Testis (tissue), 3 donors: ENCODE measurements around the gene SAMHD1. TPM values are rescaled to one million over a fixed set of nuclear protein-coding genes. Genes with fewer than 3 reads are reported as not detected.

Experiments used
- DNase-seq: peaks from one replicate; pipeline ENCODE4 v3.0.0-alpha.2; 2019
- H3K27ac ChIP-seq, 2 donors: fragments of 200-600 bp; sonication (generic); one replicate each; pipeline ENCODE4 v1.5.1; 2019
- H3K27me3 ChIP-seq: fragments of 200-600 bp; sonication (generic); one replicate; pipeline ENCODE4 v1.5.1; 2019
- H3K36me3 ChIP-seq: fragments of 200-600 bp; sonication (generic); one replicate; pipeline ENCODE4 v1.5.1; 2017; ENCODE audit warnings: low read depth; ENCODE audit errors: missing control alignments
- H3K4me1 ChIP-seq: fragments of 200-600 bp; sonication (generic); one replicate; pipeline ENCODE4 v1.5.1; 2019
- H3K4me3 ChIP-seq, 2 donors: fragments of 200-600 bp; sonication (generic); one replicate each; pipeline ENCODE4 v1.5.1; 2017 to 2019
- H3K9me3 ChIP-seq: fragments of 200-600 bp; sonication (generic); one replicate; pipeline ENCODE4 v1.5.1; 2017
- POLR2A ChIP-seq: fragments of 450-650 bp; IDR thresholded peaks from one replicate; pipeline ENCODE4 v1.6.1; 2017; ENCODE audit warnings: antibody characterized with exemption, mild to moderate bottlenecking, moderate library complexity
- WGBS, 2 donors: methylation state at CpG; one replicate each; pipeline ENCODE4 v1.1.5; 2018; 5-methylcytosine and 5-hydroxymethylcytosine counted together
- intact Hi-C: fragments of 100-400 bp; cut with DNase I; formaldehyde crosslinking; loops from one replicate; pipeline ENCODE4 v1.15.1; 2023; ENCODE audit warnings: low total_unique reads
- polyA plus RNA-seq: library from polyadenylated mRNA; stranded (reverse); fragments of 350-450 nt; fragmentation: Illumina TruSeq; extraction: RNeasy Lipid Tissue Mini Kit (QIAGEN cat#74804); gene quantifications from one replicate; pipeline ENCODE4 v1.2.3, GENCODE V29; 2014; ENCODE audit warnings: low read depth, low replicate concordance; ENCODE audit not compliant: insufficient read depth
- total RNA-seq, 2 donors: library from RNA; depleted of rRNA; stranded (reverse); fragments of >200 nt; gene quantifications; one replicate each; pipeline ENCODE4 v1.2.3, GENCODE V29; 2016
- TF ChIP-seq, protein P1 (sequence below), 3 experiments: fragments of 450-650 bp in 2 of 3; fragments of 200-600 bp in 1 of 3; sonication (generic) in 1 of 3; IDR thresholded peaks; one replicate each; pipeline ENCODE4 v1.5.1; 2016 to 2019; ENCODE audit warnings: antibody characterized with exemption in 3 of 3, mild to moderate bottlenecking in 2 of 3, moderate library complexity in 1 of 3

The SAMHD1 gene
- total and polyA plus RNA-seq, 3 donors from 2014 or later = 38.7 to 79.0 (median 61.9) TPM

DNA sequence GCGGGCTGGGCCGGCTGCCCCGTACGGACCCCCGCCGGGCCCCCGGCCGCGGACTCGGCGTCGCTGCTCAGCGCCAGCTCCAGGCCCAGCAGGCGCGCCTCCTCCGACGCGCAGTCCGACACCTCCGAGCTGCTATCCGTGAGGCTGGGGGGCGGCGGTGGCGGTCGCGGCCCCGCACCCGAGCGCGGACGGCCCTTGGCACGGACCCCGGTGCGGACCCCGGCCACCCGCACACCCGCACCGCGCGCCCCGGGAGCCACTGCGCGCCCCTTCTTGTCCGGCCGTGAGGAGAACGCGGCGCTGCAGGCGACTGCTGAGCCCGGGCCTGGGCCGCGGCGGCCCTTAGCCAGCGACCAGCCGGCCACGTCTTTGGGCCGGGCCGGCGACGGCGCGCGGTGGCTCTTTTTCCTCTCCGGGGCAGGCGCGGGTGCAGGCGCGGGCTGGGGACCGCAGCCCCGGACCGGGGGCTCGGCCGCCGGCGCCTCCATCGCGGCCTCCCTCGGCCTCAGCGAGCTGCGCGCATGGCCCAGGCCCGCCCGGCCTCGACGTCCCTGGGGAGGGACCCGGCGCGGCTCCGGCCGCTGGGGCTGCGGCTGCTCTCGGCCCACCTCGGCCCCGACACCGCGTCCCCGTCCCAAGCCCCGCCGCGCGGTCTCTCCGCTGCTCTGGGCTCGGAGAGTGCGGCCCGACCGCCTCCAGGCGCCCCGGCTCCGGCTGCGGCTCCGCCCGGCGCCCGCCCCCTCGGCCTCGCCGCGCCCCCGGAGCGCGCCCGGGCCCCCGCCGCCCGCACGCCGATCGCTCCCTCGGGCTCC is 88.4 kb downstream of the SAMHD1 start:
- Histone ChIP-seq H3K27ac (peak overlapping the region in 1 of 2 donors; percentile 90), H3K27me3 (no peaks in the 10 kb centered on the region), H3K36me3 (no peaks in the 10 kb centered on the region), H3K4me3 (peak overlapping the region; percentile 71 to 78), H3K9me3 (no peaks in the 10 kb centered on the region), H3K4me1 (peaks cover 64% of the 10 kb centered on the region)
- DNase-seq = no peak
- TF ChIP-seq, protein P1, sequence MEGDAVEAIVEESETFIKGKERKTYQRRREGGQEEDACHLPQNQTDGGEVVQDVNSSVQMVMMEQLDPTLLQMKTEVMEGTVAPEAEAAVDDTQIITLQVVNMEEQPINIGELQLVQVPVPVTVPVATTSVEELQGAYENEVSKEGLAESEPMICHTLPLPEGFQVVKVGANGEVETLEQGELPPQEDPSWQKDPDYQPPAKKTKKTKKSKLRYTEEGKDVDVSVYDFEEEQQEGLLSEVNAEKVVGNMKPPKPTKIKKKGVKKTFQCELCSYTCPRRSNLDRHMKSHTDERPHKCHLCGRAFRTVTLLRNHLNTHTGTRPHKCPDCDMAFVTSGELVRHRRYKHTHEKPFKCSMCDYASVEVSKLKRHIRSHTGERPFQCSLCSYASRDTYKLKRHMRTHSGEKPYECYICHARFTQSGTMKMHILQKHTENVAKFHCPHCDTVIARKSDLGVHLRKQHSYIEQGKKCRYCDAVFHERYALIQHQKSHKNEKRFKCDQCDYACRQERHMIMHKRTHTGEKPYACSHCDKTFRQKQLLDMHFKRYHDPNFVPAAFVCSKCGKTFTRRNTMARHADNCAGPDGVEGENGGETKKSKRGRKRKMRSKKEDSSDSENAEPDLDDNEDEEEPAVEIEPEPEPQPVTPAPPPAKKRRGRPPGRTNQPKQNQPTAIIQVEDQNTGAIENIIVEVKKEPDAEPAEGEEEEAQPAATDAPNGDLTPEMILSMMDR (IDR thresholded peaks at IDR 0.05) = no peak
- TF ChIP-seq POLR2A = no peak
- intact Hi-C loops = no loop called here
- WGBS, 2 donors = 1% methylated on average over 25 of the region's 129 CpGs; no CpG with 5 or more reads in 1 of the 2 donors

DNA sequence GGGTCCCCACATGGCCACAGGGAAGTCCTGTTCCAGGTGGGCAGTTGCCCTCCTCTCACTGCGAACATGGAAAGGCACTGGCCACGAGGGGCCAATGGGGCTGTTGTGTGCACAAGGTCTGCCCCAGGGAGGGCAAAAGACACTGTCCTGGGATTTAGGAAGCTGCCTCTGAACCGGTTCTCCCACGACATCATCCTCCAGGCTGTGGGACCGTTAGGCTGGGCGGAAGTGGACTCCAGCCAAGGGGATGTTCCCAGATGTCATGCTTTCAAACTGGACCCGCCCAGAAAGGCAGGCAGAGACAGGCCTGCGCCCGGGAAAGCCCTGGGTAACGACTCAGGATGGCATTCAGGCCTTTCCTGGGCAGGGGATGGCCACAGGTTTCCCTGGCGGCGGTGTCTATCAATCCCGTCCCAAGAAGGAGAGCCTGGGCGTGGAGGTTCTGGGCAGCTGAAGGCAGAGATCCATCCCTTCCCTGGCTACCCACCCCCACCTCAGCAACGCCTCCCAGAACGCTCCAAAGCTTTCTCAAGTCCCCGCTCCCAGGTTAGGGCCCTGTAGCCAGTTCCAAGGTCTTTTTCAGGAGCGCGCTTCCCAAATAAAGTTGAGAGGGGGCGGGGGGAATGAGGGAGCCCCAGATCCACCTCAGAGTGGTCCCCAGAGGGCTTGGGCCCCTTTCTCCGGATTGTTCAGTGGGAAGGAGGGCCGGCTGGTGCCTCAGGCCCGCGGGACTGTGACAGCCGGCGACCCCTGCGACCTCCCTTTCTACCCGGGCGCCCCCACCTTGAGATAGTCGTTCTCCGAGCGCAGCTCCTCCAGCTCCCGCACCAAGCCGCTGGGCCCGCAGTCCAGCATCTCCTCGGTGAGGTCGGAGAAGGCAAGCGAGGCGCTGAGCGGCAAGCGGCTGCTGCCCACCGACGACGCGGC is 89.4 kb downstream of the SAMHD1 start:
- H3K4me3 ChIP-seq = peak overlapping the region; percentile 71 to 78
- TF ChIP-seq, protein P1 (IDR thresholded peaks at IDR 0.05) = no peak
- no peak for TF ChIP-seq POLR2A
- H3K27ac ChIP-seq = peak overlapping the region; percentile 90 to 92
- intact Hi-C loops = no loop called here
- 1 to 6% methylated on average over 26 to 34 of the region's 45 CpGs for WGBS, 2 donors
- H3K36me3 ChIP-seq = no peaks in the 10 kb centered on the region
- no peaks in the 10 kb centered on the region for H3K27me3 ChIP-seq
- no peaks in the 10 kb centered on the region for H3K9me3 ChIP-seq
- peak; percentile 96 for DNase-seq
- H3K4me1 ChIP-seq = peaks cover 73% of the 10 kb centered on the region

DNA sequence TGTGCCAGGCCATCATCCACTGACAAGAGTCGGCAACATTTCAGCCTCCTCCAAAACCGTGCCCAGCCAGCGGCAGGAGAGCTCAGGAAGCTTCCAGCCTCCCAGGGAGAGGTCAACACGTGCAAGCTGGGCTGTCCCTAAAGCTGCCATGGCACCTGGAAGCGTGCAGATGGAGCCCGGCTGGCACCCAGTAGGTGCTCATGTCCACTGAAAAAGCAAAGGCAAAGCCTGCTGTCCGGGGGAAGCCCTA is 90.0 kb downstream of the SAMHD1 start:
- H3K9me3 ChIP-seq = no peaks in the 10 kb centered on the region
- no peaks in the 10 kb centered on the region for H3K36me3 ChIP-seq
- intact Hi-C loops = no loop called here
- TF ChIP-seq, protein P1 (IDR thresholded peaks at IDR 0.05) = no peak
- no peak for TF ChIP-seq POLR2A
- DNase-seq = no peak
- H3K27ac ChIP-seq = peak overlapping the region; percentile 90 to 92
- no peaks in the 10 kb centered on the region for H3K27me3 ChIP-seq
- H3K4me3 ChIP-seq = peak overlapping the region; percentile 71 to 78
- H3K4me1 ChIP-seq = peaks cover 74% of the 10 kb centered on the region
- WGBS, 2 donors = 23% methylated on average over 7 of the region's 7 CpGs; no CpG with 5 or more reads in 1 of the 2 donors

DNA sequence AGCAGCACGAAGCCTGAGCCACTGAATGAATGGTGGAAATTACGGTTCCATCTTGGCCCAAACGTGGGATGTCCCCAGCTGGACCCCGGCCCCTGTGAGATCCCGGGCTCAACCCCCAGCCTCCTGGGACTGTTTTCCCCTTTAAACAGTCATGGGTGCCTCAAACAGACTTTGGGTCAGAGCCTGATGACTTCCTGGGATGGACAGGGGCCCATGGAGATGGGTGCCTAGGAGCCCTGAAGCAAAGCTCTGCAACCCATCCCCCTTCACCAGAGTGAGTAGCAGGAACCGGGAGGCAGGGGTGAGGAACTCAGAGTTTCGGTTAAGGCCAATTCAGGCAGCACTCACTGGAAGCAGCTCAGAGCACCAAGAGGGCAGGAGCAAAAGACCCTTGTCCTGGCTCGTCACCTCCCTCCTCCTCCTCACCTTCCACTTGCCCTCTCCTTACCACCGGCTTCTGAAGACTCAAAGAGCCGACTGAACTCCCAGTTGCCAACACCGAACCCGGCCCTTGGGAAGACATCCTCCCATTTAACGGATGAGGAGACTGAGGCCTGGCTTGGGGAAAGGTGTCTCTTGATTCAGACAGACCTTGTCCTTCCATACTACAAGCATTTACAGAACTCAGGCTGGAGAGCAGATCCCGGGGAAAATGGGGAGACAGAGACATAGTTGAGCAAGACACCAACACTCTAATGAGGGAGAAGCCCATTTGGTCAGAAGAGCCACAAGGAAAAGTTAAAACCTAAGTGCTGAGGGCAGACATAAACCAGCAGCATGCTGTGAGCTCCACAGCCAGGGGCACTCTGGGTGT is 90.5 kb downstream of the SAMHD1 start:
- WGBS, 2 donors = 57 to 68% methylated on average over 11 to 14 of the region's 14 CpGs
- H3K27me3 ChIP-seq = no peaks in the 10 kb centered on the region
- H3K4me3 ChIP-seq = peak overlapping the region in 1 of 2 donors; percentile 78
- no peak for DNase-seq
- H3K36me3 ChIP-seq = no peaks in the 10 kb centered on the region
- no peaks in the 10 kb centered on the region for H3K9me3 ChIP-seq
- intact Hi-C loops = no loop called here
- TF ChIP-seq, protein P1 (IDR thresholded peaks at IDR 0.05) = no peak
- TF ChIP-seq POLR2A = no peak
- peak overlapping the region; percentile 90 to 92 for H3K27ac ChIP-seq
- H3K4me1 ChIP-seq = peaks cover 76% of the 10 kb centered on the region
